Thyroid gland (tissue), 4 donors: ENCODE data around the gene PRDX1.

Experiments
- CTCF ChIP-seq, 6 experiments: fragments of 200-600 bp in 3 of 6; fragments of 450-650 bp in 3 of 6; sonication (generic) in 3 of 6; IDR thresholded peaks; one replicate each; pipeline ENCODE4 v1.5.1; 2016 to 2019; ENCODE audit warnings: antibody characterized with exemption in 6 of 6, mild to moderate bottlenecking in 2 of 6, inconsistent platforms in 1 of 6, moderate library complexity in 1 of 6
- POLR2A ChIP-seq, 2 donors: fragments of 450-650 bp; IDR thresholded peaks; one replicate each; pipeline ENCODE4 v1.6.1; 2017; ENCODE audit warnings: antibody characterized with exemption in 2 of 2, mild to moderate bottlenecking in 2 of 2, moderate library complexity in 1 of 2

- no peak for TF ChIP-seq POLR2A (IDR thresholded peaks at IDR 0.05)
- no peak for TF ChIP-seq CTCF (IDR thresholded peaks at IDR 0.05)
Observed at GRCh38 chr1:45488666-45489377, 32.9 kb downstream of the PRDX1 start.
